Measurements from ENCODE around the gene WNT7B. TPM values are rescaled to one million over a fixed set of nuclear protein-coding genes. Genes with fewer than 3 reads are reported as not detected.

Gene WNT7B
- total RNA-seq, 4 donors from 2014 or later = not detected

DNA sequence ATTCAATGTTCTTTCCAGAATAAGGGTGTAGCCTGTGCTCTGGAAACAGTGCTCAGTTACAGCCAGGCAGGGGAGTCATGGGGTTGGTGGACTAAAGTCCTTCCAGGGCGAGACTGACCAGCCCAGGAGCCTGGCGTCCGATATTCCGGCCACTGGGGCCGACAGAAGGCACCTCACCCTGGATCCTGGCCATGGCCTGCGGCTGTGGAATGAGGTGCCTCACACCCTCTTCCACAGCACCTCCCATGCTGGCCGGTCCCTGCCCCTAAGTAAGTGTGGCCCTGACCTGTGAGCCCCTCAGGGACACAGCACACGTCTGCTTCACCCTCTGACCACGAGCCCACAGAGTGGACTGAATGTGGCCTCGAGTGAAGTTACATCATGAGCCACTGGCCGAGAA lies 50.5 kb downstream of the WNT7B start:
- TF ChIP-seq, protein P1, sequence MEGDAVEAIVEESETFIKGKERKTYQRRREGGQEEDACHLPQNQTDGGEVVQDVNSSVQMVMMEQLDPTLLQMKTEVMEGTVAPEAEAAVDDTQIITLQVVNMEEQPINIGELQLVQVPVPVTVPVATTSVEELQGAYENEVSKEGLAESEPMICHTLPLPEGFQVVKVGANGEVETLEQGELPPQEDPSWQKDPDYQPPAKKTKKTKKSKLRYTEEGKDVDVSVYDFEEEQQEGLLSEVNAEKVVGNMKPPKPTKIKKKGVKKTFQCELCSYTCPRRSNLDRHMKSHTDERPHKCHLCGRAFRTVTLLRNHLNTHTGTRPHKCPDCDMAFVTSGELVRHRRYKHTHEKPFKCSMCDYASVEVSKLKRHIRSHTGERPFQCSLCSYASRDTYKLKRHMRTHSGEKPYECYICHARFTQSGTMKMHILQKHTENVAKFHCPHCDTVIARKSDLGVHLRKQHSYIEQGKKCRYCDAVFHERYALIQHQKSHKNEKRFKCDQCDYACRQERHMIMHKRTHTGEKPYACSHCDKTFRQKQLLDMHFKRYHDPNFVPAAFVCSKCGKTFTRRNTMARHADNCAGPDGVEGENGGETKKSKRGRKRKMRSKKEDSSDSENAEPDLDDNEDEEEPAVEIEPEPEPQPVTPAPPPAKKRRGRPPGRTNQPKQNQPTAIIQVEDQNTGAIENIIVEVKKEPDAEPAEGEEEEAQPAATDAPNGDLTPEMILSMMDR (IDR thresholded peaks at IDR 0.05; ENCODE audit: low read depth) = no peak

DNA sequence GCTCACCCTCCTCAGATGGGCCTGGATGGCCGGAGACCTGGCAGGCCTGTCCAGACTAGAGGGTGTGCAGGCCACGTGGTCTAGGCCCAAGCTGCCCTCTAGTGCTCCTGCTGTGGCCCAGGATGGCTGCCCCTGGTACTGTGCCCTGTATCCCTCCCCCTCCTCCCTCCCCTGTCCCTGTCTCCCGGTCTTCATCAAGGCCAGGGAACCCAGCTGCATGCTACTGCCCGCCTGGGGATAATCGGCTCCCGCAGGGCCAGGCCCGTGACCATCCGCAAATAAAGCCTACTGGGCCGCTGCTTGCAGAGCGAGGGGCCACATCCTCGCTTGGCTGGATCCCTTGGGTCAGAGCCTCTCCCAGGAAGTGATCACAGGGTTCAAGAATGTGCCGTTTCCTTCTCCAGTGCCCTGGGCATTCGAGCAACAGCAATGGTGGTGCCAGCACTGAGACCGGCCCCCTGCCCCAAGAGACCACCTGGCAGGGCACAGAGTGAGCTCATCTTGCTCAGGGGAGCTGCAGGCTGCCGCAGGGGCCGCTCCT lies 51.1 kb downstream of the WNT7B start:
- TF ChIP-seq, protein P1 (IDR thresholded peaks at IDR 0.05; ENCODE audit: low read depth) = no peak

DNA sequence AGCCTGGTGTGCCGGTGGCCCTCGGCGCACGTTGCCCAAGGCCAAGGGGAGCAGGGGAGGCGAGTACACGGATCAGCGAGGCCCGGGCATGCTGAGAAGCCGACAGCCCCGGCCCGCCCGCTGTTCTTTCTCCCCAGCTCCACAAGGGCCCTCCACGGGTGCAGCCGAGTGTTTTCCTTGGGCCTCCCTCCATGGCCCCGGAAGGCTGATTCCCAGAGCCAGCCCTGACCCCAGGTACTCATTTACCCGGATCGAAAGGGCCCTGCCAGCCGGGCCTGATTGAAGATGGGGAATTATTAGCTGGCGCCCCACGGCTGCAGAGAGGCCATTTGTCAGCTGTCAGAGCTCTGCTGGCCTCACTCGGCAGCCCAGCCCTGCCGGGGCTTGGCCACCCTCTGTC lies 53.1 kb downstream of the WNT7B start:
- TF ChIP-seq, protein P1 (IDR thresholded peaks at IDR 0.05; ENCODE audit: low read depth) = no peak

DNA sequence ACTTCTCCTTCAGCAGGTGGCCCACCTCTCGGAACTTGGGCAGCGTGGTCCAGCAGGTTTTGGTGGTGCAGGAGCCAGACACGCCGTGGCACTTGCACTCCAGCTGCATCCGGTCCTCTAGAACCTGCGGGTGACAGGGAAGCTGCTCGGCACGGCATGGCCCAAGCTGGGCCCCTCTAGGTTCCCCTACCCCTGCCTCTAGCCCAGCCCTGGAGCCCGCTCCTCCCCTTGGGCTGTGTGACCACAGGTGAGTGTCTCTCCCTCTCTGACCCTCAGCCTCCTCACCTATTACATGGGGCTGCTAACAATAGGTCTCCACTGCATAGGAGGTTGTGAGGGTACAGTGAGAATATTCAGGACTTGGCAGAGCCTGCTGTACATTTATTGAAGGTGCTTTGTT lies 53.8 kb downstream of the WNT7B start:
- TF ChIP-seq, protein P1 (IDR thresholded peaks at IDR 0.05; ENCODE audit: low read depth) = no peak

DNA sequence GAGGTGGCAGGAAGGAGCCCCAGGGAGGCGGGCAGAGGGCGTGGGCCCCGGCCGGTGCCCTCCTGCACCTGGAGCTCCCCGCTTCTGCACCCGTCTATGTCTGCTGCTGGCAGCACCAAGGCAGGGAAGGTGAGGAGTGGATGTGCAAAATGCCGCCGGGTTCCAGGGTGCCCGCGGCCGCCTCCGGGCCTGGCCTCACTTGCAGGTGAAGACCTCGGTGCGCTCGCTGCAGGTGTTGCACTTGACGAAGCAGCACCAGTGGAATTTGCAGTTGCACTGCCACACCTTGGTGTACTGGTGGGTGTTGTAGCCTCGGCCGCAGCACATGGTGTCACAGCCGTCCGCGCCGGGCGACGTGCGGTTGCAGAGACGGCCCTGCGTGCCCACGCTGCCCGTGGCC lies 54.3 kb downstream of the WNT7B start:
- TF ChIP-seq, protein P1 (IDR thresholded peaks at IDR 0.05; ENCODE audit: low read depth) = no peak

DNA sequence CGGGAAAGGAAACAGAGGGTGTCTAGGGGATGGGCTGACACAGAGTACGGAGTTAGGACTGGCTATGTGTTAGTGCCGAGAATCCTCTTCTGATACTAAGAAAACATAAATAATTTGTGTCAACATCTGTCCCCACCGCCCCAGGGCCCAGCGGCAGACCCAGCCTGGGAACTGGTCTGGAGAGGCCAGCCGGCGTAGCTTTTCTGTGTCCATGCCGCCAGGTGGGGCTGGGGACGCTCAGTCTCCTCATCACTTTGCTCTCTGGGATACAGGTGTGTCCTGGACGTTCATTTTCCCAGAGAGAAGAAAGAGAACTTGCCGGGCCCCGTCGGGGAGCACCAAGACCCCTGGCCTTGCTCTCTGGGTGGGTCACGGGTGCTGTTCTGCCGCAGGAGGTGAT lies 54.7 kb downstream of the WNT7B start:
- TF ChIP-seq, protein P1 (IDR thresholded peaks at IDR 0.05; ENCODE audit: low read depth) = no peak

DNA sequence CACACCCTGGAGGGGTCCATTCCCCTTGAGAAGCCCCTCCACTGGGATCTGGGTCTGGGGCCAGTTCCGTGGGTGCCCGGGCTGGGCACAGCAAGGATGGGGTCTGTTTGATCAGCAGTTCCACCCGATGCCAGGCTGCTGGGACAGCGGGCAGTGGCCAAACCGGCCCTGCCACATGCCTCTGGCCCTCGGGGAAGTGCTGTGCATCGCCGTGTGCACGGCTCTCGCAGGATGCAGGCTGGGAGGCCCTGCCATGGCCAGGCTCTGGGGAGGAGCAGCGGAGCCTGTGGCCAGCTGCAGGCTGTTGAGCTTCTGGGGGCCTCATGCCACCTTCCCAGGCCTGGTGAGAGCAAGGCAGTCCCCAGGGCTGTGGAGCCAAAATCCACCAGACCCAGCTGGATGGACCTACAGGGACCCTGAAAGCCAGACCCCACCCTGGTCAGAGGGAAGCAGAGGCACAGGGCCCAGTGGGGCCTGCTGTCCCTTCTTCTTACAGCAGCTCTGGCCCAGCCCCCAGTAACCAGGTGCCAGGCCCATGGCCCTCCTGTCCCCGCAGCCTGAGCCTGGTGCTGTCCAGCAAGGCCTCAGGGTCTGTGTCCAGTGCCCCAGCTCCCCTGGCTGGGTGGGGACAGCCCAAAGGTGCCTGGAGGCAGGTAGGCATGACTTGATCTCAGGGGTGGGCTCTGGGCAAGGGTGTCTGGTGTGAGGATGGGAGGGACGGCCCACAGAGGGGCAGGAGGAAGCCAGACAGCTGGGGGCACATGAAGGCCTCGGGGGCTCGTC lies 57.3 kb downstream of the WNT7B start:
- TF ChIP-seq, protein P1 (IDR thresholded peaks at IDR 0.05; ENCODE audit: low read depth) = no peak

All from subcutaneous adipose tissue (tissue), 4 donors.